Fibroblast of lung (primary cell): ENCODE measurements around the gene OR2M3. TPM values are rescaled to one million over a fixed set of nuclear protein-coding genes. Genes with fewer than 3 reads are reported as not detected.
"Not testable (repeated sequence)": the region's sequence is repeated elsewhere in the genome, so short reads cannot be mapped to it uniquely, and the experiment has no call there.

ENCODE experiments used
- DNase-seq, 2 donors: peaks; one replicate each; pipeline versions ENCODE4 v3.0.0 to v3.0.0-alpha.2; 2010; ENCODE audit warnings: low read depth in 2 of 2
- H2AFZ ChIP-seq: 2 replicates; pipeline ENCODE4 v1.5.1; 2012; ENCODE audit warnings: low read length, control low read depth, inconsistent platforms
- H3K27ac ChIP-seq: 2 replicates; pipeline ENCODE4 v1.5.1; 2011; ENCODE audit warnings: low read length, control low read depth; ENCODE audit not compliant: insufficient read depth
- H3K27me3 ChIP-seq: 2 replicates; pipeline ENCODE4 v1.5.1; 2011; ENCODE audit warnings: mild to moderate bottlenecking, low read length; ENCODE audit not compliant: control insufficient read depth, insufficient read depth
- H3K36me3 ChIP-seq: 2 replicates; pipeline ENCODE4 v1.5.1; 2011; ENCODE audit warnings: low read length; ENCODE audit not compliant: control insufficient read depth, insufficient read depth
- H3K4me1 ChIP-seq: 2 replicates; pipeline ENCODE4 v1.5.1; 2011; ENCODE audit warnings: low read length; ENCODE audit not compliant: control insufficient read depth, insufficient read depth; ENCODE audit errors: extremely low read depth
- H3K4me2 ChIP-seq: 2 replicates; pipeline ENCODE4 v1.5.1; 2011; ENCODE audit warnings: low read length, control low read depth; ENCODE audit not compliant: insufficient read depth; ENCODE audit errors: extremely low read depth
- H3K4me3 ChIP-seq, 4 experiments: fragments of 200-600 bp in 1 of 4; sonication (generic) in 1 of 4; replicated peaks in 1 of 4; 2 replicates each; pipeline ENCODE4 v1.5.1; 2011 to 2016; ENCODE audit warnings: low read length in 4 of 4, low read depth in 3 of 4, mild to moderate bottlenecking in 3 of 4, control low read depth in 2 of 4, inconsistent platforms in 1 of 4, mixed read lengths in 1 of 4; ENCODE audit not compliant: insufficient read depth in 1 of 4; ENCODE audit errors: control extremely low read depth in 1 of 4
- H3K79me2 ChIP-seq: 2 replicates; pipeline ENCODE4 v1.5.1; 2012; ENCODE audit warnings: mild to moderate bottlenecking, low read length, inconsistent platforms; ENCODE audit not compliant: control insufficient read depth, insufficient read depth
- H3K9ac ChIP-seq: 2 replicates; pipeline ENCODE4 v1.5.1; 2011; ENCODE audit warnings: mild to moderate bottlenecking, low read length, control low read depth; ENCODE audit not compliant: insufficient read depth
- H3K9me3 ChIP-seq: 2 replicates; pipeline ENCODE4 v1.5.1; 2012; ENCODE audit warnings: low read depth, low read length; ENCODE audit not compliant: control insufficient read depth, insufficient read depth
- H4K20me1 ChIP-seq: 2 replicates; pipeline ENCODE4 v1.5.1; 2011; ENCODE audit warnings: low read length; ENCODE audit not compliant: control insufficient read depth, insufficient read depth; ENCODE audit errors: extremely low read depth
- CTCF ChIP-seq, 2 donors: IDR thresholded peaks in 1 of 2; conservative IDR thresholded peaks in 1 of 2; 1 replicate in 1 of 2; 2 replicates in 1 of 2; pipeline ENCODE4 v1.5.1; 2011 to 2012; ENCODE audit warnings: low read length in 2 of 2, control low read depth in 1 of 2, inconsistent platforms in 1 of 2, low read depth in 1 of 2, mild to moderate bottlenecking in 1 of 2
- EZH2 ChIP-seq: IDR thresholded peaks from 2 replicates; pipeline ENCODE4 v1.5.1; 2012; ENCODE audit warnings: low read length, control low read depth, mild to moderate bottlenecking; ENCODE audit errors: missing control alignments
- polyA plus RNA-seq, 2 donors: library from polyadenylated mRNA; depleted of rRNA in 1 of 2; stranded (reverse) in 1 of 2; unstranded in 1 of 2; fragments of >200 nt; gene quantifications; 2 replicates each; pipeline ENCODE4 v1.2.1, GENCODE V29; 2011 to 2012; ENCODE audit warnings: missing spikeins in 1 of 2
- total RNA-seq: library from RNA; depleted of rRNA; stranded (reverse); fragments of >200 nt; gene quantifications from 2 replicates; pipeline ENCODE4 v1.2.1, GENCODE V29; 2014

OR2M3 gene
- total and polyA plus RNA-seq, 2 donors (not counting 1 experiment from before 2014, with no cell fraction given): under 0.01 TPM; not detected in 1

GRCh38 chr1:248239478-248239877 is 42.4 kb downstream of the OR2M3 start:
- H3K36me3 ChIP-seq: no peaks in the 10 kb centered on the region
- TF ChIP-seq EZH2 (no peak), CTCF (conservative IDR thresholded peaks at IDR 0.05 in 1 of 2, IDR thresholded peaks at IDR 0.05 in 1 of 2; ENCODE audit: low read depth in 1 of 2, low read length in 2 of 2) (no peak)
- H3K4me1 ChIP-seq: no peaks in the 10 kb centered on the region

DNA sequence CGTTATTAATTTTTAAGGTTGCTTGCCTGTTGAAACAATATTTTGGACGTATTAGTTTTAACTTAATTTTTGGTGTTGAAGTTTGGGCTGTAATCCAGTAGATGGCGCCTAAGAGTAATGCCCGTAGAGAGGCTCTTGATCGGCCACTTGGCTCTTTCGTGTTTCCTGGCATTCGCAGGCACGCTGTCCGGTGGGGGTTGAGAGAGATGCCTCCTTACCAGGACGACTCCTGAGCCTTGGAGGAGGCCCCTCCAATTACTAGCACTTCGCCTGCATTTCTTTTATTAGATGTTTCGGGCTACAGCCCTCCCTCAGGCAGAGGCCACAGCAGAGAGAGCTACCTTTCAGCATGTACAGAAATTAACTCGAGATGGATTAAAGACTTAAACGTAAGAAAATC is 46.1 kb downstream of the OR2M3 start:
- peak; percentile 3 to 15 for DNase-seq
- Histone ChIP-seq H3K4me1 (no peaks in the 10 kb centered on the region), H3K27ac (no peak overlapping the region), H3K27me3 (no peaks in the 10 kb centered on the region), H3K36me3 (no peaks in the 10 kb centered on the region), H3K79me2 (no peaks in the 10 kb centered on the region), H3K4me2 (no peak overlapping the region), H3K9ac (no peak overlapping the region), H3K9me3 (no peaks in the 10 kb centered on the region), H3K4me3 (no peak overlapping the region), H4K20me1 (no peaks in the 10 kb centered on the region), H2AFZ (no peak overlapping the region)
- TF ChIP-seq EZH2 (no peak), CTCF (conservative IDR thresholded peaks at IDR 0.05 in 1 of 2, IDR thresholded peaks at IDR 0.05 in 1 of 2; ENCODE audit: low read depth in 1 of 2, low read length in 2 of 2) (peak; percentile 27 to 52)

More at GRCh38 chr1:248239478-248239877, 42.4 kb downstream of the OR2M3 start:
- Histone ChIP-seq H3K9ac (no peak overlapping the region), H3K4me2 (no peak overlapping the region), H3K9me3 (no peaks in the 10 kb centered on the region), H2AFZ (no peak overlapping the region), H3K27me3 (no peaks in the 10 kb centered on the region), H3K79me2 (no peaks in the 10 kb centered on the region), H3K27ac (no peak overlapping the region), H4K20me1 (no peaks in the 10 kb centered on the region), H3K4me3 (no peak overlapping the region)
- no peak for DNase-seq

- H4K20me1 ChIP-seq: not testable (repeated sequence)
Measured at GRCh38 chr1:248259309-248259708, 62.2 kb downstream of the OR2M3 start.

More at GRCh38 chr1:248259309-248259708, 62.2 kb downstream of the OR2M3 start:
- H3K4me3 ChIP-seq, H3K9me3 ChIP-seq, H3K27me3 ChIP-seq, H3K9ac ChIP-seq, H2AFZ ChIP-seq, H3K4me1 ChIP-seq, H3K36me3 ChIP-seq, H3K4me2 ChIP-seq, H3K79me2 ChIP-seq, DNase-seq, H3K27ac ChIP-seq: not testable (repeated sequence)

Other genes with a start within 250 kb of the OR2M3 start
- 0.17 TPM in 1 of 2 replicates, not detected in the other for gene OR2L8, start 248.4 kb upstream of the OR2M3 start, total RNA-seq
- gene OR2L8, start 248.4 kb upstream of the OR2M3 start, polyA plus RNA-seq: not detected in 2 replicates
- not detected in 2 replicates for gene OR2AK2, start 232.0 kb upstream of the OR2M3 start, total RNA-seq
- not detected in 2 replicates for gene OR2AK2, start 232.0 kb upstream of the OR2M3 start, polyA plus RNA-seq
- gene OR2L5, start 183.6 kb upstream of the OR2M3 start, total RNA-seq: not detected in 2 replicates
- not detected in 2 replicates for gene OR2L5, start 183.6 kb upstream of the OR2M3 start, polyA plus RNA-seq
- under 0.01 TPM in 1 of 2 replicates, not detected in the other for gene OR2L2, start 167.2 kb upstream of the OR2M3 start, total RNA-seq
- 0.03 TPM in 1 of 2 replicates, not detected in the other for gene OR2L2, start 167.2 kb upstream of the OR2M3 start, polyA plus RNA-seq
- under 0.01 TPM in 1 of 2 replicates, not detected in the other for gene OR2L3, start 150.4 kb upstream of the OR2M3 start, total RNA-seq
- not detected in 2 replicates for gene OR2L3, start 150.4 kb upstream of the OR2M3 start, polyA plus RNA-seq
- not detected in 2 replicates for gene OR2L13, start 102.1 kb upstream of the OR2M3 start, total RNA-seq
- 0.03 TPM in 1 of 2 replicates, not detected in the other for gene OR2L13, start 102.1 kb upstream of the OR2M3 start, polyA plus RNA-seq
- gene OR2M5, start 52.1 kb upstream of the OR2M3 start, total RNA-seq: not detected in 2 replicates
- gene OR2M5, start 52.1 kb upstream of the OR2M3 start, polyA plus RNA-seq: not detected in 2 replicates
- gene OR2M2, start 22.4 kb upstream of the OR2M3 start, total RNA-seq: not detected in 2 replicates
- not detected in 2 replicates for gene OR2M2, start 22.4 kb upstream of the OR2M3 start, polyA plus RNA-seq
- gene OR2M4, start 34.2 kb downstream of the OR2M3 start, total RNA-seq: under 0.01 TPM in 1 of 2 replicates, not detected in the other
- 0.05 TPM in 1 of 2 replicates, not detected in the other for gene OR2M4, start 34.2 kb downstream of the OR2M3 start, polyA plus RNA-seq
- gene OR2T33, start 80.7 kb downstream of the OR2M3 start, total RNA-seq: not detected in 2 replicates
- gene OR2T33, start 80.7 kb downstream of the OR2M3 start, polyA plus RNA-seq: not detected in 2 replicates
- gene OR2T12, start 106.2 kb downstream of the OR2M3 start, total RNA-seq: not detected in 2 replicates
- not detected in 2 replicates for gene OR2T12, start 106.2 kb downstream of the OR2M3 start, polyA plus RNA-seq
- gene OR2M7, start 127.3 kb downstream of the OR2M3 start, total RNA-seq: not detected in 2 replicates
- gene OR2M7, start 127.3 kb downstream of the OR2M3 start, polyA plus RNA-seq: not detected in 2 replicates
- not detected in 2 replicates for gene OR14C36, start 151.5 kb downstream of the OR2M3 start, total RNA-seq
- gene OR14C36, start 151.5 kb downstream of the OR2M3 start, polyA plus RNA-seq: not detected in 2 replicates
- gene OR2T4, start 164.4 kb downstream of the OR2M3 start, total RNA-seq: not detected in 2 replicates
- not detected in 2 replicates for gene OR2T4, start 164.4 kb downstream of the OR2M3 start, polyA plus RNA-seq
- not detected in 2 replicates for gene OR2T6, start 178.5 kb downstream of the OR2M3 start, total RNA-seq
- not detected in 2 replicates for gene OR2T6, start 178.5 kb downstream of the OR2M3 start, polyA plus RNA-seq
- gene OR2T1, start 205.8 kb downstream of the OR2M3 start, total RNA-seq: not detected in 2 replicates
- gene OR2T1, start 205.8 kb downstream of the OR2M3 start, polyA plus RNA-seq: not detected in 2 replicates
- gene OR2T2, start 248.4 kb downstream of the OR2M3 start, total RNA-seq: not detected in 2 replicates
- not detected in 2 replicates for gene OR2T2, start 248.4 kb downstream of the OR2M3 start, polyA plus RNA-seq